ENCODE measurements around the gene IGSF11. TPM values are rescaled to one million over a fixed set of nuclear protein-coding genes. Genes with fewer than 3 reads are reported as not detected.

The IGSF11 gene
- total RNA-seq, 1 donor from 2014 or later: 1.3 TPM

DNA sequence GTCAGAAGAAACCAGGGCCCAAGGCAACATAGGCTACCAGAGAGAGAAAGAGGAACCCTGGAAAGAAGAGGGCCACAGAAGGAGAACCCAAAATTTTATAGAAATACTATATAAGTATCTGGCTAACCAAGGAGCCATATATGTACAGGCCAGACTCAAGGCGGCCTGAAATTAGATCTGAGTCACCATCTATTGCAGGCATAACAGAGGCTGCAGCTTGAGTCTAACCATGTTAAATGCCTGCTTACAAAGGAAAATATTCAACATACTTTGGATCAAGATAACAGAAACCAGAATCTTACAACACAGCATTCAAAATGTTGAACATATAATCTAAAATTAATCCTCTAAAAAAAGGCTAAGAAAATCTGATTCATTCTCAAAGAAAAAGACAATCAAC lies 23.1 kb downstream of the IGSF11 start:
- H3K9me3 Mint-ChIP-seq: peaks cover 4% of the 10 kb centered on the region
- TF ChIP-seq CTCF (conservative IDR thresholded peaks at IDR 0.05): no peak
- H3K4me1 Mint-ChIP-seq: peaks cover 7% of the 10 kb centered on the region
- H3K27ac Mint-ChIP-seq (ENCODE audit: unreplicated experiment): no peak overlapping the region
- no peak overlapping the region for H3K4me3 Mint-ChIP-seq
- peaks cover 6% of the 10 kb centered on the region for H3K36me3 Mint-ChIP-seq (ENCODE audit: low read depth)
- no peak for DNase-seq (ENCODE audit: low read depth, low spot score)
- no peaks in the 10 kb centered on the region for H3K27me3 Mint-ChIP-seq (ENCODE audit: low read depth)

DNA sequence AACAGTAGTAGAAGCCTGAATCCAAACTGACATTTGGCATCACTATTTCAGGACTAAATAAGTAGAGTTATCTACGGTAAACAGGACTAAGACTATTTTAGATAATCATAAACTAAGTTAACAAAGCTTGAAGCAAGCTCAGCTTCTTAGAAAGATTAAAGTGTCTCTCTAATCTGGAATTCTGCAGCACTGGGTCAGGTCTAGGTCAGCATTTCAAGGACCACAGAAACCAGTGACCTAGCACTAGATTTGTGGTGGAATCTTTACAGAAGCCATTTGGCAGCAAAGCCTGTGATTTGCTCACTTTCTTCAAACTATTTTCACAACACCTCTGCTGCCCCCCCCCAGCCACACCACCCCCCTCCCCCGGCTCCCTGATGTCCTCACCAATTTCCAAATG lies 37.5 kb downstream of the IGSF11 start:
- Mint-ChIP-seq H3K27ac (ENCODE audit: unreplicated experiment) (peak overlapping the region; percentile 78), H3K4me1 (peaks cover 5% of the 10 kb centered on the region), H3K4me3 (no peak overlapping the region), H3K9me3 (no peaks in the 10 kb centered on the region), H3K36me3 (ENCODE audit: low read depth) (no peaks in the 10 kb centered on the region), H3K27me3 (ENCODE audit: low read depth) (no peaks in the 10 kb centered on the region)
- TF ChIP-seq CTCF (conservative IDR thresholded peaks at IDR 0.05): no peak
- DNase-seq (ENCODE audit: low read depth, low spot score): no peak

DNA sequence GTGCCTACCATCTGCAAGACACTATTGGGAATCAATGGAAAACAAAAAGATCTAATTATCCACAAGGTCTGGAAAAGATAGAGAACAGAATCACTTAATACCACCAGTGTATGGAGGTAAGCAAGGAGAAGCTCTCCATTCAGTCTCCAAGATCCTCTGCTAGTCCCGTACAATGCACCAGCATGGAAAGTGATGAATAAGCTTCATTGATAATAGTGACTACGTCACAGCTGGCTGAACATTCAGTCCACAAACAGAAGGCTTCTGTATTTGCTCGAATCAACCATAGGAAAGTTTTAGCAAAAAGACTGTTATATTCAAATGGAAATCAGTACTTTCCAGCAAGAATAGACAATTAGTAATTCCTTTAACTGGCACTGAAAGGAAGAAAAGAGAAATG lies 42.9 kb downstream of the IGSF11 start:
- TF ChIP-seq CTCF (conservative IDR thresholded peaks at IDR 0.05): no peak
- peak; percentile 5 for DNase-seq (ENCODE audit: low read depth, low spot score)
- Mint-ChIP-seq H3K9me3 (no peaks in the 10 kb centered on the region), H3K4me3 (peak overlapping the region; percentile 26), H3K36me3 (ENCODE audit: low read depth) (no peaks in the 10 kb centered on the region), H3K27me3 (ENCODE audit: low read depth) (no peaks in the 10 kb centered on the region), H3K27ac (ENCODE audit: unreplicated experiment) (peak overlapping the region; percentile 85), H3K4me1 (peaks cover 46% of the 10 kb centered on the region)

DNA sequence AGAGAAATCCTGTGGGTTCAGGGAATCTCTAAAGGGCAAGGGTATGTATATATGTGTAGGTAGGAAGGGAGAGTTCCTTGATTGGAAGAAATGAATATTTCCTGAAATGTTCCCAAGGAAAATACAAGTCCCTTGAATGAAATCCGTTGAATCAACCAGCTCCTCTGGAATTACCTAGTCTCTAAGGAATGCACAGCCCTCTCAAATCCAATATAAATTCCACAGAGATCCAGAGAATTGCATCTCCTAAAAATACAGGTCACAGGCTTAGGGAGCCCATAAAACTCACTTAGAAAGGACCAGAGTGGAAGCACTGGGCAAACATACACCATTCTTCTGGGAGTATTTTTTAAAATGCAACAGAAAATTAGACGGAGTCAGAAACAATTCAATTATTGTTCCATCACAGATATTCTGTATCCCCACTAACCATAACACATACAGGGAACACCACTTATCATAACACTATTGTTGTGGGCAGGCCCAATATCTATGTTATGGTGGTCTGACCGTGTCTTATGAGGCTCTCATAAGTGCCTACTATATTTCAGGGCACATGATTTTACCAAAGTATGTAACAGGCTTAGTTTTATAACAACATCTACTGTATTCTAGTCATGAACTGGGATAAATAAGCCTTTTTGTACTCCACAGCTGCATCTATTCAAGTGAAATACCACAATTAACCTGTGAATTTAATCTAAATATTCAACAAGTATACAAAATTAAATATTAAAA lies 43.7 kb downstream of the IGSF11 start:
- no peaks in the 10 kb centered on the region for H3K36me3 Mint-ChIP-seq (ENCODE audit: low read depth)
- no peak for TF ChIP-seq CTCF (conservative IDR thresholded peaks at IDR 0.05)
- H3K27ac Mint-ChIP-seq (ENCODE audit: unreplicated experiment): peak overlapping the region; percentile 93
- H3K4me3 Mint-ChIP-seq: peak overlapping the region; percentile 7
- no peaks in the 10 kb centered on the region for H3K27me3 Mint-ChIP-seq (ENCODE audit: low read depth)
- H3K9me3 Mint-ChIP-seq: no peaks in the 10 kb centered on the region
- peaks cover 48% of the 10 kb centered on the region for H3K4me1 Mint-ChIP-seq
- no peak for DNase-seq (ENCODE audit: low read depth, low spot score)

DNA sequence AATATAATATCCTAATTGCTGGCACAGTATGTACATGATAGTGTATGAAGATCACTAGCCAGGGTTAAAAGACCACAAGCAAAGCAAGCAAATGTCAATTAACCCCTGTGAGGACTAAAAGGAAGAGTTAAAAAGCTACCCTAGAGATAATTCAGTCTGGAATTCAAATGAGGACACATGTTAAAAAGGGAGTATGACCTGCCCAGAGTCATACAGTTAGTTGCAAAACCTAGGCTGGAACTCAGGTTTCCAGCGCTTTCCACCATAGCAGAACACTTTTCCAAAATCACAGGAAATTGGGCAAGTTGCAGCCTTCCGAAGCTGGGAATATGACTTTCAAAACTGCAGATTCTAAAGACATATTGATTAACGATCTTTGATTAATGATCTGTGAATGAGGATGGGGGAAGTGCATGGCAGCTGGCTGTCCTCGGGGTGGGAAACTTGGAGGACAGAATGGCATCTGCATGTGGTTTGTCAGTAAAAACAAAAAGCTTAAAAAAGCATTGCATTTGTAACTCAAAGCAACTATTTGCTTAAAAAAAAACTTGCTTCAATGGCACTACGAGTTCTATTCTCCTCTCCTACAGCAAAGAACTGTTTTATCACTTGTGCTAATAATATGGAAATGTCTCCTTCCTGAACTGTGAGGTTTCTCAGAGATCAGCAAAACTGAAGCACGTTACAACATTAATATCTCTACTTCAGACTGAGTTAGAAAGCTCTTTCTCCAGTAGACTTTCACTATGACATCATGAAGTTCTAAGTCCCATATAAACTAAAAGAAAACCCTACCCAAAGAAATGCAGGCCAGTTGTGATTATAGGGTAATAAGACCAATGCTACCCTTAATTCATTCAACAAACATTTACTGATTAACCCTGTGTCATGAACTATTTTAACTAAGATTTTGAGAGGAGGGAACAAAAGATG lies 46.2 kb downstream of the IGSF11 start:
- H3K9me3 Mint-ChIP-seq: no peaks in the 10 kb centered on the region
- peak overlapping the region; percentile 17 for H3K27ac Mint-ChIP-seq (ENCODE audit: unreplicated experiment)
- no peaks in the 10 kb centered on the region for H3K27me3 Mint-ChIP-seq (ENCODE audit: low read depth)
- peaks cover 56% of the 10 kb centered on the region for H3K4me1 Mint-ChIP-seq
- no peak for TF ChIP-seq CTCF (conservative IDR thresholded peaks at IDR 0.05)
- H3K36me3 Mint-ChIP-seq (ENCODE audit: low read depth): no peaks in the 10 kb centered on the region
- H3K4me3 Mint-ChIP-seq: no peak overlapping the region
- no peak for DNase-seq (ENCODE audit: low read depth, low spot score)

Measured in neural crest cell (in vitro differentiated cells).